NB4 (cell line): Measurements from ENCODE around the gene GRIK2.

ENCODE experiments used
- DNase-seq: peaks from one replicate; pipeline ENCODE4 v3.0.0; 2010; ENCODE audit warnings: low read depth
- H3K4me3 ChIP-seq: one replicate; pipeline ENCODE4 v1.5.1; 2011; ENCODE audit warnings: mild to moderate bottlenecking, low read depth, low read length, moderate library complexity
- CTCF ChIP-seq: IDR thresholded peaks from one replicate; pipeline ENCODE4 v1.5.1; 2012; ENCODE audit warnings: low read depth, low read length
- MAX ChIP-seq: IDR thresholded peaks from 2 replicates; pipeline ENCODE4 v1.6.1; 2011; ENCODE audit warnings: low read depth, low read length
- MYC ChIP-seq: IDR thresholded peaks from 2 replicates; pipeline ENCODE4 v1.6.1; 2011; ENCODE audit warnings: low read depth, low read length
- POLR2A ChIP-seq: IDR thresholded peaks from 2 replicates; pipeline ENCODE4 v1.6.1; 2011; ENCODE audit warnings: mild to moderate bottlenecking; ENCODE audit not compliant: insufficient read length; ENCODE audit errors: extremely low read depth

The GRIK2 gene

GRCh38 chr6:102028176-102028575 lies 634.7 kb downstream of the GRIK2 start:
- no peak for TF ChIP-seq CTCF
- TF ChIP-seq MYC: no peak
- no peak for TF ChIP-seq MAX
- no peak for TF ChIP-seq POLR2A
- no peak overlapping the region for H3K4me3 ChIP-seq
- DNase-seq: no peak

GRCh38 chr6:102038964-102039363 lies 645.5 kb downstream of the GRIK2 start:
- TF ChIP-seq CTCF (no peak), MYC (no peak), POLR2A (no peak), MAX (no peak)
- H3K4me3 ChIP-seq: no peak overlapping the region
- no peak for DNase-seq

- TF ChIP-seq CTCF (no peak), POLR2A (no peak), MYC (no peak)
- no peak for DNase-seq
- no peak overlapping the region for H3K4me3 ChIP-seq
These were observed 645.9 kb downstream of the GRIK2 start for GRCh38 chr6:102039441-102039840.

GRCh38 chr6:102051001-102051400 lies 657.5 kb downstream of the GRIK2 start:
- no peak for DNase-seq
- no peak for TF ChIP-seq CTCF
- TF ChIP-seq POLR2A: no peak
- no peak for TF ChIP-seq MAX
- no peak for TF ChIP-seq MYC
- H3K4me3 ChIP-seq: no peak overlapping the region

- no peak for DNase-seq
- no peak for TF ChIP-seq POLR2A
- no peak overlapping the region for H3K4me3 ChIP-seq
These were observed 658.2 kb downstream of the GRIK2 start for GRCh38 chr6:102051720-102052119.

- no peak overlapping the region for H3K4me3 ChIP-seq
- DNase-seq: no peak
- no peak for TF ChIP-seq CTCF
- no peak for TF ChIP-seq POLR2A
These were observed 670.6 kb downstream of the GRIK2 start for GRCh38 chr6:102064142-102064541.

- no peak overlapping the region for H3K4me3 ChIP-seq
- no peak for TF ChIP-seq MYC
- no peak for TF ChIP-seq CTCF
- no peak for TF ChIP-seq POLR2A
- no peak for TF ChIP-seq MAX
These were observed 672.8 kb downstream of the GRIK2 start for GRCh38 chr6:102066301-102066700.

More at GRCh38 chr6:102066301-102066700, 672.8 kb downstream of the GRIK2 start:
- DNase-seq: no peak
